Measurements from ENCODE around the gene MDN1.
"Not testable (repeated sequence)": the region's sequence is repeated elsewhere in the genome, so short reads cannot be mapped to it uniquely, and the experiment has no call there.

Gene MDN1

GRCh38 chr6:89813422-89813821 lies 6.2 kb downstream of the MDN1 start:
- not testable (repeated sequence) for DNase-seq (ENCODE audit: low read depth in 2 of 2)

- DNase-seq (ENCODE audit: low read depth in 2 of 2) = no peak
Measured at GRCh38 chr6:89807581-89807980, 12.0 kb downstream of the MDN1 start.

- DNase-seq (ENCODE audit: low read depth in 2 of 2) = no peak
Measured at GRCh38 chr6:89805814-89806371, 13.7 kb downstream of the MDN1 start.

GRCh38 chr6:89803271-89803670 lies 16.3 kb downstream of the MDN1 start:
- no peak for DNase-seq (ENCODE audit: low read depth in 2 of 2)

GRCh38 chr6:89799756-89800155 lies 19.8 kb downstream of the MDN1 start:
- no peak for DNase-seq (ENCODE audit: low read depth in 2 of 2)

GRCh38 chr6:89799096-89799495 lies 20.5 kb downstream of the MDN1 start:
- no peak for DNase-seq (ENCODE audit: low read depth in 2 of 2)

GRCh38 chr6:89797317-89797716 lies 22.3 kb downstream of the MDN1 start:
- DNase-seq (ENCODE audit: low read depth in 2 of 2) = no peak

- peak in 1 of 2 donors; percentile 3 for DNase-seq (ENCODE audit: low read depth in 2 of 2)
Measured at GRCh38 chr6:89794324-89794723, 25.3 kb downstream of the MDN1 start.

- DNase-seq (ENCODE audit: low read depth in 2 of 2) = no peak
Measured at GRCh38 chr6:89793586-89793985, 26.0 kb downstream of the MDN1 start.

- DNase-seq (ENCODE audit: low read depth in 2 of 2) = no peak
Measured at GRCh38 chr6:89792881-89793280, 26.7 kb downstream of the MDN1 start.

GRCh38 chr6:89790403-89790802 lies 29.2 kb downstream of the MDN1 start:
- no peak for DNase-seq (ENCODE audit: low read depth in 2 of 2)

GRCh38 chr6:89789980-89790379 lies 29.6 kb downstream of the MDN1 start:
- no peak for DNase-seq (ENCODE audit: low read depth in 2 of 2)

- DNase-seq (ENCODE audit: low read depth in 2 of 2) = no peak
Measured at GRCh38 chr6:89787660-89788328, 31.8 kb downstream of the MDN1 start.

GRCh38 chr6:89786970-89787369 lies 32.6 kb downstream of the MDN1 start:
- DNase-seq (ENCODE audit: low read depth in 2 of 2) = no peak

GRCh38 chr6:89784838-89785237 lies 34.8 kb downstream of the MDN1 start:
- DNase-seq (ENCODE audit: low read depth in 2 of 2) = no peak

- DNase-seq (ENCODE audit: low read depth in 2 of 2) = not testable (repeated sequence)
Measured at GRCh38 chr6:89783293-89783692, 36.3 kb downstream of the MDN1 start.

- no peak for DNase-seq (ENCODE audit: low read depth in 2 of 2)
Measured at GRCh38 chr6:89782222-89782621, 37.4 kb downstream of the MDN1 start.

- no peak for DNase-seq (ENCODE audit: low read depth in 2 of 2)
Measured at GRCh38 chr6:89781070-89782034, 38.2 kb downstream of the MDN1 start.

- DNase-seq (ENCODE audit: low read depth in 2 of 2) = no peak
Measured at GRCh38 chr6:89777455-89777854, 42.1 kb downstream of the MDN1 start.

- no peak for DNase-seq (ENCODE audit: low read depth in 2 of 2)
Measured at GRCh38 chr6:89776583-89777233, 42.9 kb downstream of the MDN1 start.

GRCh38 chr6:89775150-89775549 lies 44.4 kb downstream of the MDN1 start:
- DNase-seq (ENCODE audit: low read depth in 2 of 2) = no peak

- DNase-seq (ENCODE audit: low read depth in 2 of 2) = no peak
Measured at GRCh38 chr6:89769572-89769971, 50.0 kb downstream of the MDN1 start.
